Measurements from ENCODE around the gene DCUN1D1.

Gene DCUN1D1

GRCh38 chr3:182973047-182973446 is 7.3 kb downstream of the DCUN1D1 start:
- Histone ChIP-seq H3K27me3 (ENCODE audit: insufficient read depth, insufficient read length) (no peaks in the 10 kb centered on the region), H3K9me3 (ENCODE audit: insufficient read depth, low read length) (no peaks in the 10 kb centered on the region)

GRCh38 chr3:182972387-182972786 is 8.0 kb downstream of the DCUN1D1 start:
- Histone ChIP-seq H3K36me3 (ENCODE audit: insufficient read depth, insufficient read length, low read length) (no peaks in the 10 kb centered on the region), H3K27me3 (ENCODE audit: insufficient read depth, insufficient read length) (no peaks in the 10 kb centered on the region), H3K4me1 (ENCODE audit: insufficient read depth, insufficient read length) (no peaks in the 10 kb centered on the region), H3K4me3 (ENCODE audit: insufficient read length, low read depth) (no peak overlapping the region), H3K9me3 (ENCODE audit: insufficient read depth, low read length) (no peaks in the 10 kb centered on the region), H3K9ac (ENCODE audit: insufficient read length, low read depth) (no peak overlapping the region)
- DNase-seq (ENCODE audit: low read depth, low spot score): no peak
- TF ChIP-seq ZNF274 (IDR thresholded peaks at IDR 0.05; ENCODE audit: low read depth, low read length): no peak
- TF ChIP-seq YY1 (IDR thresholded peaks at IDR 0.05; ENCODE audit: insufficient read depth, insufficient read length): no peak
- no peak for TF ChIP-seq SUZ12 (IDR thresholded peaks at IDR 0.05; ENCODE audit: extremely low read depth, insufficient read depth, insufficient read length)

More at GRCh38 chr3:182973047-182973446, 7.3 kb downstream of the DCUN1D1 start:
- H3K4me3 ChIP-seq (ENCODE audit: insufficient read length, low read depth): no peak overlapping the region
- no peak overlapping the region for H3K9ac ChIP-seq (ENCODE audit: insufficient read length, low read depth)
- H3K36me3 ChIP-seq (ENCODE audit: insufficient read depth, insufficient read length, low read length): no peaks in the 10 kb centered on the region
- H3K4me1 ChIP-seq (ENCODE audit: insufficient read depth, insufficient read length): no peaks in the 10 kb centered on the region
- TF ChIP-seq YY1 (IDR thresholded peaks at IDR 0.05; ENCODE audit: insufficient read depth, insufficient read length) (no peak), ZNF274 (IDR thresholded peaks at IDR 0.05; ENCODE audit: low read depth, low read length) (no peak)
- DNase-seq (ENCODE audit: low read depth, low spot score): no peak

- no peaks in the 10 kb centered on the region for H3K36me3 ChIP-seq (ENCODE audit: insufficient read depth, insufficient read length, low read length)
Measured at GRCh38 chr3:182971637-182972036, 8.7 kb downstream of the DCUN1D1 start.

GRCh38 chr3:182970811-182971418 is 9.4 kb downstream of the DCUN1D1 start:
- no peak for DNase-seq (ENCODE audit: low read depth, low spot score)
- Histone ChIP-seq H3K9ac (ENCODE audit: insufficient read length, low read depth) (no peak overlapping the region), H3K4me1 (ENCODE audit: insufficient read depth, insufficient read length) (no peaks in the 10 kb centered on the region), H3K36me3 (ENCODE audit: insufficient read depth, insufficient read length, low read length) (peaks cover 1% of the 10 kb centered on the region), H3K4me3 (ENCODE audit: insufficient read length, low read depth) (no peak overlapping the region), H3K27me3 (ENCODE audit: insufficient read depth, insufficient read length) (no peaks in the 10 kb centered on the region), H3K9me3 (ENCODE audit: insufficient read depth, low read length) (no peaks in the 10 kb centered on the region)
- no peak for TF ChIP-seq ZNF274 (IDR thresholded peaks at IDR 0.05; ENCODE audit: low read depth, low read length)
- TF ChIP-seq YY1 (IDR thresholded peaks at IDR 0.05; ENCODE audit: insufficient read depth, insufficient read length): no peak
- TF ChIP-seq SUZ12 (IDR thresholded peaks at IDR 0.05; ENCODE audit: extremely low read depth, insufficient read depth, insufficient read length): no peak

More at GRCh38 chr3:182971637-182972036, 8.7 kb downstream of the DCUN1D1 start:
- H3K9ac ChIP-seq (ENCODE audit: insufficient read length, low read depth): no peak overlapping the region
- no peak overlapping the region for H3K4me3 ChIP-seq (ENCODE audit: insufficient read length, low read depth)
- no peaks in the 10 kb centered on the region for H3K27me3 ChIP-seq (ENCODE audit: insufficient read depth, insufficient read length)
- no peak for TF ChIP-seq YY1 (IDR thresholded peaks at IDR 0.05; ENCODE audit: insufficient read depth, insufficient read length)
- no peak for TF ChIP-seq SUZ12 (IDR thresholded peaks at IDR 0.05; ENCODE audit: extremely low read depth, insufficient read depth, insufficient read length)
- TF ChIP-seq ZNF274 (IDR thresholded peaks at IDR 0.05; ENCODE audit: low read depth, low read length): no peak
- DNase-seq (ENCODE audit: low read depth, low spot score): no peak
- no peaks in the 10 kb centered on the region for H3K4me1 ChIP-seq (ENCODE audit: insufficient read depth, insufficient read length)
- H3K9me3 ChIP-seq (ENCODE audit: insufficient read depth, low read length): no peaks in the 10 kb centered on the region

GRCh38 chr3:182969853-182970252 is 10.5 kb downstream of the DCUN1D1 start:
- no peak for TF ChIP-seq YY1 (IDR thresholded peaks at IDR 0.05; ENCODE audit: insufficient read depth, insufficient read length)
- no peak for TF ChIP-seq ZNF274 (IDR thresholded peaks at IDR 0.05; ENCODE audit: low read depth, low read length)
- no peak for TF ChIP-seq SUZ12 (IDR thresholded peaks at IDR 0.05; ENCODE audit: extremely low read depth, insufficient read depth, insufficient read length)
- no peak overlapping the region for H3K9ac ChIP-seq (ENCODE audit: insufficient read length, low read depth)
- peaks cover 3% of the 10 kb centered on the region for H3K36me3 ChIP-seq (ENCODE audit: insufficient read depth, insufficient read length, low read length)
- no peaks in the 10 kb centered on the region for H3K4me1 ChIP-seq (ENCODE audit: insufficient read depth, insufficient read length)
- H3K4me3 ChIP-seq (ENCODE audit: insufficient read length, low read depth): no peak overlapping the region
- DNase-seq (ENCODE audit: low read depth, low spot score): no peak
- H3K9me3 ChIP-seq (ENCODE audit: insufficient read depth, low read length): no peaks in the 10 kb centered on the region
- no peaks in the 10 kb centered on the region for H3K27me3 ChIP-seq (ENCODE audit: insufficient read depth, insufficient read length)

GRCh38 chr3:182969277-182969676 is 11.1 kb downstream of the DCUN1D1 start:
- Histone ChIP-seq H3K4me1 (ENCODE audit: insufficient read depth, insufficient read length) (no peaks in the 10 kb centered on the region), H3K9ac (ENCODE audit: insufficient read length, low read depth) (no peak overlapping the region), H3K4me3 (ENCODE audit: insufficient read length, low read depth) (no peak overlapping the region), H3K36me3 (ENCODE audit: insufficient read depth, insufficient read length, low read length) (peaks cover 3% of the 10 kb centered on the region), H3K27me3 (ENCODE audit: insufficient read depth, insufficient read length) (no peaks in the 10 kb centered on the region), H3K9me3 (ENCODE audit: insufficient read depth, low read length) (no peaks in the 10 kb centered on the region)
- TF ChIP-seq ZNF274 (IDR thresholded peaks at IDR 0.05; ENCODE audit: low read depth, low read length) (no peak), YY1 (IDR thresholded peaks at IDR 0.05; ENCODE audit: insufficient read depth, insufficient read length) (no peak), SUZ12 (IDR thresholded peaks at IDR 0.05; ENCODE audit: extremely low read depth, insufficient read depth, insufficient read length) (no peak)
- no peak for DNase-seq (ENCODE audit: low read depth, low spot score)

GRCh38 chr3:182967218-182968204 is 12.8 kb downstream of the DCUN1D1 start:
- DNase-seq (ENCODE audit: low read depth, low spot score): no peak
- no peak overlapping the region for H3K9ac ChIP-seq (ENCODE audit: insufficient read length, low read depth)
- peaks cover 11% of the 10 kb centered on the region for H3K36me3 ChIP-seq (ENCODE audit: insufficient read depth, insufficient read length, low read length)
- TF ChIP-seq YY1 (IDR thresholded peaks at IDR 0.05; ENCODE audit: insufficient read depth, insufficient read length) (no peak), SUZ12 (IDR thresholded peaks at IDR 0.05; ENCODE audit: extremely low read depth, insufficient read depth, insufficient read length) (no peak)
- H3K27me3 ChIP-seq (ENCODE audit: insufficient read depth, insufficient read length): no peaks in the 10 kb centered on the region
- no peak overlapping the region for H3K4me3 ChIP-seq (ENCODE audit: insufficient read length, low read depth)
- no peaks in the 10 kb centered on the region for H3K4me1 ChIP-seq (ENCODE audit: insufficient read depth, insufficient read length)
- no peaks in the 10 kb centered on the region for H3K9me3 ChIP-seq (ENCODE audit: insufficient read depth, low read length)
